ENCODE measurements around the gene ACTN1. TPM values are rescaled to one million over a fixed set of nuclear protein-coding genes. Genes with fewer than 3 reads are reported as not detected.

ACTN1 gene
- total and polyA plus RNA-seq, 10 of the 15 experiments (the other 5 are each of a cell fraction or from before 2014, with no cell fraction given) = 0.14 to 39.4 (median 2.6) TPM

DNA sequence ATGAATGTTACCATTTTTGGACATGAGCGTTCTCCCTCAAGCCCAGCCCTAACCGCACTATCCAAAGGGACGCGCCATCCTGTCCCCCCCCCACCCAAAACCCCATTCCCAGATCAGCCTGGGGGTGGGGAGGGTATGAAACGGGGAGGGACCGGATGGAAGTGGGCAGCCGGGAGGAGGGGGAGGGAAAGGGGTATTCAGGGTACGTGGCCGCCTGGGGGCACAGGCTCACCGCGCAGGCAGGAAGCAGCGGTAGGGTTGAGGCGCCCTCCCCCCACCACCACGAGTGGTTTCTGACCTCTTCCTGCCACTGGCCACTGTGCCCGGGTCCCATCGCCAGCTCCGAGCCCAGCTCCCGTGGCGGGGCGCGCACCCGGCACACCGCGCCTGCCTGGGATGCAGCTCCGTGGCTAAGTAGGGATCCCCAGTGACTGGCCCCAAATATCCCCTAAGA lies 1.4 kb downstream of the ACTN1 start:
- Histone ChIP-seq H3K4me2 (ENCODE audit: control insufficient read depth, insufficient read depth) (peak overlapping the region; percentile 88), H3K36me3 (ENCODE audit: control insufficient read depth in 2 of 2, insufficient read depth in 2 of 2, low read length in 1 of 2) (no peaks in the 10 kb centered on the region), H3K4me3 (peak overlapping the region; percentile 80), H3K79me2 (ENCODE audit: control insufficient read depth, insufficient read depth, low read length) (no peaks in the 10 kb centered on the region; the same call in none of the 2 replicates), H3K27me3 (replicated peaks in 1 of 2; ENCODE audit: control insufficient read depth in 2 of 2, insufficient read depth in 2 of 2, low read length in 1 of 2) (peaks cover 3 to 11% of the 10 kb centered on the region in 2 experiments; a peak in 3 of 4 replicates), H3K27ac (ENCODE audit: control insufficient read depth, insufficient read depth) (no peak overlapping the region), H3K9me3 (replicated peaks; ENCODE audit: control insufficient read depth, insufficient read depth, low read length) (peaks cover 11% of the 10 kb centered on the region; the same call in 2 of the 3 replicates), H3K4me1 (ENCODE audit: control insufficient read depth, insufficient read depth, low read length) (no peaks in the 10 kb centered on the region; the same call in 1 of the 2 replicates), H3K9ac (ENCODE audit: control insufficient read depth, insufficient read depth, low read length) (peak overlapping the region; percentile 55; the same call in 1 of the 2 replicates), H4K20me1 (ENCODE audit: control insufficient read depth, insufficient read depth) (no peaks in the 10 kb centered on the region), H2AFZ (ENCODE audit: control insufficient read depth, low read depth, low read length) (peak overlapping the region; percentile 25; the same call in 1 of the 2 replicates)
- POLR2A ChIA-PET = no interaction called here
- SMC1A ChIA-PET (ENCODE audit: uncharacterized antibody, unreplicated experiment) = no interaction called here
- intact Hi-C loops (cut with micrococcal nuclease; ENCODE audit: unreplicated experiment) (no loop called here), in situ Hi-C loops (cut with MboI) (no loop called here)
- DNase-seq (ENCODE audit: low read depth, low spot score) = no peak
- FAIRE-seq = no peak
- ATAC-seq = peak; percentile 69
- BruUV-seq (replicated peaks) = no TSS peak
- RAD21 ChIA-PET (ENCODE audit: unreplicated experiment) = interaction anchor here (0.5 to 2.0 kb wide), 4 partner anchors 66 to 1095 kb away, joined by 3 to 6 read pairs (median 3); no protein-coding TSS in a partner anchor
- CTCF ChIA-PET = interaction anchor here (1.1 to 1.7 kb wide), 3 partner anchors 64 to 130 kb away, joined by 3 to 7 read pairs (median 6); no protein-coding TSS in a partner anchor
- 4% methylated on average over 17 of the region's 25 CpGs for WGBS (ENCODE audit: insufficient coverage, insufficient replicate concordance, low lambda C conversion rate, missing lambda C conversion rate)
- TF ChIP-seq, protein P1, sequence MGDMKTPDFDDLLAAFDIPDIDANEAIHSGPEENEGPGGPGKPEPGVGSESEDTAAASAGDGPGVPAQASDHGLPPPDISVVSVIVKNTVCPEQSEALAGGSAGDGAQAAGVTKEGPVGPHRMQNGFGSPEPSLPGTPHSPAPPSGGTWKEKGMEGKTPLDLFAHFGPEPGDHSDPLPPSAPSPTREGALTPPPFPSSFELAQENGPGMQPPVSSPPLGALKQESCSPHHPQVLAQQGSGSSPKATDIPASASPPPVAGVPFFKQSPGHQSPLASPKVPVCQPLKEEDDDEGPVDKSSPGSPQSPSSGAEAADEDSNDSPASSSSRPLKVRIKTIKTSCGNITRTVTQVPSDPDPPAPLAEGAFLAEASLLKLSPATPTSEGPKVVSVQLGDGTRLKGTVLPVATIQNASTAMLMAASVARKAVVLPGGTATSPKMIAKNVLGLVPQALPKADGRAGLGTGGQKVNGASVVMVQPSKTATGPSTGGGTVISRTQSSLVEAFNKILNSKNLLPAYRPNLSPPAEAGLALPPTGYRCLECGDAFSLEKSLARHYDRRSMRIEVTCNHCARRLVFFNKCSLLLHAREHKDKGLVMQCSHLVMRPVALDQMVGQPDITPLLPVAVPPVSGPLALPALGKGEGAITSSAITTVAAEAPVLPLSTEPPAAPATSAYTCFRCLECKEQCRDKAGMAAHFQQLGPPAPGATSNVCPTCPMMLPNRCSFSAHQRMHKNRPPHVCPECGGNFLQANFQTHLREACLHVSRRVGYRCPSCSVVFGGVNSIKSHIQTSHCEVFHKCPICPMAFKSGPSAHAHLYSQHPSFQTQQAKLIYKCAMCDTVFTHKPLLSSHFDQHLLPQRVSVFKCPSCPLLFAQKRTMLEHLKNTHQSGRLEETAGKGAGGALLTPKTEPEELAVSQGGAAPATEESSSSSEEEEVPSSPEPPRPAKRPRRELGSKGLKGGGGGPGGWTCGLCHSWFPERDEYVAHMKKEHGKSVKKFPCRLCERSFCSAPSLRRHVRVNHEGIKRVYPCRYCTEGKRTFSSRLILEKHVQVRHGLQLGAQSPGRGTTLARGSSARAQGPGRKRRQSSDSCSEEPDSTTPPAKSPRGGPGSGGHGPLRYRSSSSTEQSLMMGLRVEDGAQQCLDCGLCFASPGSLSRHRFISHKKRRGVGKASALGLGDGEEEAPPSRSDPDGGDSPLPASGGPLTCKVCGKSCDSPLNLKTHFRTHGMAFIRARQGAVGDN (IDR thresholded peaks at IDR 0.05) = 0 out of 2 replicates have a peak, but pooled peaks have one; percentile 13
- TF ChIP-seq, protein P2, sequence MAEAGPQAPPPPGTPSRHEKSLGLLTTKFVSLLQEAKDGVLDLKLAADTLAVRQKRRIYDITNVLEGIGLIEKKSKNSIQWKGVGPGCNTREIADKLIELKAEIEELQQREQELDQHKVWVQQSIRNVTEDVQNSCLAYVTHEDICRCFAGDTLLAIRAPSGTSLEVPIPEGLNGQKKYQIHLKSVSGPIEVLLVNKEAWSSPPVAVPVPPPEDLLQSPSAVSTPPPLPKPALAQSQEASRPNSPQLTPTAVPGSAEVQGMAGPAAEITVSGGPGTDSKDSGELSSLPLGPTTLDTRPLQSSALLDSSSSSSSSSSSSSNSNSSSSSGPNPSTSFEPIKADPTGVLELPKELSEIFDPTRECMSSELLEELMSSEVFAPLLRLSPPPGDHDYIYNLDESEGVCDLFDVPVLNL (IDR thresholded peaks at IDR 0.05; ENCODE audit: low read depth, low read length) = no peak
- TF ChIP-seq, protein P3, sequence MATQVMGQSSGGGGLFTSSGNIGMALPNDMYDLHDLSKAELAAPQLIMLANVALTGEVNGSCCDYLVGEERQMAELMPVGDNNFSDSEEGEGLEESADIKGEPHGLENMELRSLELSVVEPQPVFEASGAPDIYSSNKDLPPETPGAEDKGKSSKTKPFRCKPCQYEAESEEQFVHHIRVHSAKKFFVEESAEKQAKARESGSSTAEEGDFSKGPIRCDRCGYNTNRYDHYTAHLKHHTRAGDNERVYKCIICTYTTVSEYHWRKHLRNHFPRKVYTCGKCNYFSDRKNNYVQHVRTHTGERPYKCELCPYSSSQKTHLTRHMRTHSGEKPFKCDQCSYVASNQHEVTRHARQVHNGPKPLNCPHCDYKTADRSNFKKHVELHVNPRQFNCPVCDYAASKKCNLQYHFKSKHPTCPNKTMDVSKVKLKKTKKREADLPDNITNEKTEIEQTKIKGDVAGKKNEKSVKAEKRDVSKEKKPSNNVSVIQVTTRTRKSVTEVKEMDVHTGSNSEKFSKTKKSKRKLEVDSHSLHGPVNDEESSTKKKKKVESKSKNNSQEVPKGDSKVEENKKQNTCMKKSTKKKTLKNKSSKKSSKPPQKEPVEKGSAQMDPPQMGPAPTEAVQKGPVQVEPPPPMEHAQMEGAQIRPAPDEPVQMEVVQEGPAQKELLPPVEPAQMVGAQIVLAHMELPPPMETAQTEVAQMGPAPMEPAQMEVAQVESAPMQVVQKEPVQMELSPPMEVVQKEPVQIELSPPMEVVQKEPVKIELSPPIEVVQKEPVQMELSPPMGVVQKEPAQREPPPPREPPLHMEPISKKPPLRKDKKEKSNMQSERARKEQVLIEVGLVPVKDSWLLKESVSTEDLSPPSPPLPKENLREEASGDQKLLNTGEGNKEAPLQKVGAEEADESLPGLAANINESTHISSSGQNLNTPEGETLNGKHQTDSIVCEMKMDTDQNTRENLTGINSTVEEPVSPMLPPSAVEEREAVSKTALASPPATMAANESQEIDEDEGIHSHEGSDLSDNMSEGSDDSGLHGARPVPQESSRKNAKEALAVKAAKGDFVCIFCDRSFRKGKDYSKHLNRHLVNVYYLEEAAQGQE (IDR thresholded peaks at IDR 0.05; ENCODE audit: low read depth, low read length) = no peak
- TF ChIP-seq KLF5 (IDR thresholded peaks at IDR 0.05; ENCODE audit: partially characterized antibody) = no peak
- TF ChIP-seq FOS (IDR thresholded peaks at IDR 0.05; ENCODE audit: borderline replicate concordance, extremely low read depth, insufficient read length) = no peak
- TF ChIP-seq, protein P4, sequence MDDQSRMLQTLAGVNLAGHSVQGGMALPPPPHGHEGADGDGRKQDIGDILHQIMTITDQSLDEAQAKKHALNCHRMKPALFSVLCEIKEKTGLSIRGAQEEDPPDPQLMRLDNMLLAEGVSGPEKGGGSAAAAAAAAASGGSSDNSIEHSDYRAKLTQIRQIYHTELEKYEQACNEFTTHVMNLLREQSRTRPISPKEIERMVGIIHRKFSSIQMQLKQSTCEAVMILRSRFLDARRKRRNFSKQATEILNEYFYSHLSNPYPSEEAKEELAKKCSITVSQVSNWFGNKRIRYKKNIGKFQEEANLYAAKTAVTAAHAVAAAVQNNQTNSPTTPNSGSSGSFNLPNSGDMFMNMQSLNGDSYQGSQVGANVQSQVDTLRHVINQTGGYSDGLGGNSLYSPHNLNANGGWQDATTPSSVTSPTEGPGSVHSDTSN (IDR thresholded peaks at IDR 0.05; ENCODE audit: insufficient replicate concordance, low read depth, low read length) = no peak
- TF ChIP-seq RUNX3 (IDR thresholded peaks at IDR 0.05; ENCODE audit: low read length) = 0 out of 2 replicates have a peak, but pooled peaks have one; percentile 19

Measured in GM12878 (cell line).